Effector memory CD4-positive, alpha-beta T cell (primary cell): ENCODE results near the gene KHNYN.
"Not testable (repeated sequence)": the region's sequence is repeated elsewhere in the genome, so short reads cannot be mapped to it uniquely, and the experiment has no call there.

Source experiments
- DNase-seq, 3 donors: peaks; one replicate each; pipeline ENCODE4 v3.0.0-alpha.2; 2020
- H3K27ac ChIP-seq: 2 replicates; pipeline ENCODE4 v1.7.0; 2013; ENCODE audit warnings: mild to moderate bottlenecking, low read length, moderate library complexity; ENCODE audit not compliant: insufficient read depth, poor library complexity, severe bottlenecking
- H3K27me3 ChIP-seq: replicated peaks from 2 replicates; pipeline ENCODE4 v1.7.0; 2013; ENCODE audit warnings: mild to moderate bottlenecking, low read length; ENCODE audit not compliant: insufficient read depth, control insufficient read depth, poor library complexity, severe bottlenecking
- H3K36me3 ChIP-seq: 2 replicates; pipeline ENCODE4 v1.7.0; 2013; ENCODE audit warnings: mild to moderate bottlenecking, low read length, moderate library complexity; ENCODE audit not compliant: control insufficient read depth, insufficient read depth
- H3K4me1 ChIP-seq: 2 replicates; pipeline ENCODE4 v1.7.0; 2013; ENCODE audit warnings: low read length, mild to moderate bottlenecking; ENCODE audit not compliant: control insufficient read depth, insufficient read depth, poor library complexity, severe bottlenecking
- H3K4me3 ChIP-seq: 2 replicates; pipeline ENCODE4 v1.7.0; 2013; ENCODE audit warnings: low read length, low read depth, mild to moderate bottlenecking; ENCODE audit not compliant: insufficient read depth, poor library complexity, severe bottlenecking
- H3K9me3 ChIP-seq: 2 replicates; pipeline ENCODE4 v1.7.0; 2013; ENCODE audit warnings: mild to moderate bottlenecking, low read length, moderate library complexity; ENCODE audit not compliant: control insufficient read depth

Gene KHNYN

DNA sequence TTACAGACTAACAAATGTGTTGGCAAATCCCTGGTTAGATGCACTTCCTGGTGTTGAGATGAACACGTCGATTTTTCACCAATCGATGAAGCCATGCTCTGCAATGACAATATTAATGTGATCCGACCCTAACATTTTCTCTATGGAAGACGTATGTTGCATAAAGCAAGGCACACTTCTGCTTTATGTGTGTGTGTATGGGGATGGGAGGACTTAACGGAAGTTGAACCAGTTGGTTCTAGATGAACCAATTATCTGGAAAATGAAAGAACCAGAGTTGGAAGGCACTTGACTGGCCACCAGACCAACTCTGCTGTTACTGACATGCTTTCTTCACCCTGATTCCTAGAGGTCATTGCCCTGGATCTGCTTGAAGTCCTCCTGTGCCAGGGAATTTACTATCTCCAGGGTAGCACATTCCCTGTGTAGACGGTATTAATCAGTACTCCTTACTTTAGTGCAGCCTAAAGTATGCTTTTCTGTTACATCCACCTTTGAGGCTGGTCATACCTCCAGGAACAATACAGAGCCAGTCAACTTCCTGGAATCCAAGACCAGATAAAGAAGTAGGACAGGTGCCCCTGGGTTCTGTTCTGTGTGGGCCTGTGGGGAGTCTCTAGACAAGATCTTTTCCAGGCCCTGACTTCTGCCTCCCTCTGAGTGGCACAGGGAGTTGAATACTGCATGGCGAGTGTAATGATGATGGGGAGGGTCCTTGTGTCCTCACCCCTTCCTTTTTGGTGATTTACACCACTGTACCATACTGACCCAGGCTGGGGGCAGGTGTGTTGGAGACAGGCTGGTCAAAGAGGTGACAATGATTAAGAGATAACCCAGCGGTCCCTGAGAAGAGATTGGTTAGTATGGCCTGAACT is 8.7 kb downstream of the KHNYN start:
- Histone ChIP-seq H3K4me3 (no peak overlapping the region), H3K27ac (no peak overlapping the region), H3K9me3 (no peaks in the 10 kb centered on the region), H3K4me1 (peaks cover 16% of the 10 kb centered on the region), H3K27me3 (no peaks in the 10 kb centered on the region), H3K36me3 (peaks cover 42% of the 10 kb centered on the region)
- no peak for DNase-seq

DNA sequence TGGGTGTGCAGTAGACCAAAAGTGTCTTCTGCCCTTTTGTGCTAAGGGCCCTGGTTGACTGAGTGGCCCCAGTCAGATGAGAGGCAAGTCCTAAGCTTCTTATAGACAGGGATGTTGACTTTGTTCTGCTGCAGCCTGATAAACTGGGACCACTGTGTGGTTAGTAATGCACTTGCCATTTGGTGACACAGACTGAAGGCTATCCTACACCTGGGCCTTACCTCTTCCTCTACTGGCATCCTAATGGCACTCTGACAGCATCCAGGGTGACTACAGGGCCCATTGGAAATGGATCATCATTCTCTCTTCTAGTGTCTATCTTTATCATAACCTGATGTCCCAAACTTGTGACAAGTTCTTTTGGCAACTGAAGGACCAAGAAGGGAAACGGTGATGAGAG is 9.5 kb downstream of the KHNYN start:
- no peak overlapping the region for H3K27ac ChIP-seq
- peaks cover 16% of the 10 kb centered on the region for H3K4me1 ChIP-seq
- H3K27me3 ChIP-seq: no peaks in the 10 kb centered on the region
- peaks cover 35% of the 10 kb centered on the region for H3K36me3 ChIP-seq
- DNase-seq: no peak
- H3K4me3 ChIP-seq: no peak overlapping the region
- H3K9me3 ChIP-seq: no peaks in the 10 kb centered on the region

DNA sequence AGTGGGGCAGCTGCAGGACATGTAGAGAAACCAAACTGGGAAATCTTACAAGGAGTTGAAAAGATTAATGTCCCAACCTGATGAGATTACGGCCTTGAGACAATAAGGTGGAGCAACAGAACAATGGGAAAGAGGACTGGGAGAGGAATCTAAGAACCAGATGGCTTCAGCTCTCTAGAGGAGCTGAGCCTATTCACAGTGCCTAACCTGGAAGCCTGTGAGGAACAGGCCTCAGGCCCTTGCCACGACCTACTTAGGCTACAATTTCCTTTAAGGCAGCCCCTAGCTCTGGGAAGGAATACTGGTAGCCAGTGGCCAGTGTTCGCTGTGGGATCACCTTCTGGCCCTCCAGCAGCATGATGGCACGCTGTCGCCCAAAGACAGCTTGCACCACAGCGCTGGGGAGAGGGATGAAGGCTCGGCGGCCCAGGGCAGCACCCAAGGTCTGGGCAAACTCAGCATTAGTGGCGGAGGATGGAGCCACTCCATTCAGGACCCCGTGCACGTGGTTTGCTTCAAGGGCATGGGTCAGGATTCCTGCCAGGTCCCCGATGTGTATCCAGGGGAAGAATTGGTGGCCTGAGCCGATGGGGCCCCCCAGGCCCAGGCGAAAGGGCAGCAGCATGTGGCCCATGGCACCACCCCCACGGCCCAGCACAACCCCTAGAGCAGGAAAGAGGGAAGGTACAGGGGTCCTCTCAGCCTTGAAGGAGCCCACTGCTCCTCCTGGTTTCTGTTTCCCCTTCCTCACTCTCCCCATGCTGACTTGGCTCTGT is 10.3 kb downstream of the KHNYN start:
- Histone ChIP-seq H3K36me3 (peaks cover 35% of the 10 kb centered on the region), H3K27ac (no peak overlapping the region), H3K4me1 (peaks cover 16% of the 10 kb centered on the region), H3K9me3 (no peaks in the 10 kb centered on the region), H3K4me3 (no peak overlapping the region), H3K27me3 (no peaks in the 10 kb centered on the region)
- DNase-seq: no peak

DNA sequence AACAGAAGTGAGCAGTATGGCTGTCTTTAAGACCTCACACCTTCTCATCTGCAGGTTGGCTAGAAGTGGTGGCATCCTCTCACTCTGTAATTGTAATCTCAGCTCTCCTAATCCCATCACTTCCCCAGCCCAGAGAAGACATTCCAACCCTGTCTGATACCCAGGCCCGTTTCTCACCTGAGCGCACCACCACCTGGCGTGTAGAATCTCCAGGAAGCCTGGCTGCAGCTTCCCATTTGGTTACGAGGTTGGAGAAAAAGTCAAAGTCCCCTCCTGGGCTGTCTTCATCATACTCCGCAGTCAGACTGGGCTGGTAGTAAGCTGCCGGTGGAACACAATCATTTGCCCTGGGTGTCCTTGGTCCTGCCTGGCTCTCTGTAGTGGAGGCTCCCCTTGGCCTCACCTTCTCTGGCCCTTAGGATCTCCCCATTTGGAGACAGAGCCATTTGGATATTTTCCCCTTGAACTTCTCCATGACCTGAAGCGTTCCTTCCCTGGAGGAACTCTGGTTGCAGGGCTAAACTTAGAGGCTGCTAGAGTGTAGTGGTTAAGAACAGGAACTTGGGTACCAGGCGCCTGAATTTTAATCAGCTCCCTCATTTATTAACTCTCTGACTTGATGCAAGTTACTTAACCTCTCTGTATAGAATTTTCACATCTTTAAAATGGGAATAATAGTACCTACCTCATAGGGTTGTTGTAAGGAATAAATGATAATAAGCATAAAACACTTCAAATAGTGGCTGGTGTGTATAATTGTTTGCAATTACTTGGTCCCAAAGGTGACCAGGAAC is 11.0 kb downstream of the KHNYN start:
- no peaks in the 10 kb centered on the region for H3K9me3 ChIP-seq
- no peak overlapping the region for H3K27ac ChIP-seq
- H3K4me3 ChIP-seq: no peak overlapping the region
- peaks cover 35% of the 10 kb centered on the region for H3K36me3 ChIP-seq
- peaks cover 16% of the 10 kb centered on the region for H3K4me1 ChIP-seq
- H3K27me3 ChIP-seq: no peaks in the 10 kb centered on the region
- DNase-seq: no peak

DNA sequence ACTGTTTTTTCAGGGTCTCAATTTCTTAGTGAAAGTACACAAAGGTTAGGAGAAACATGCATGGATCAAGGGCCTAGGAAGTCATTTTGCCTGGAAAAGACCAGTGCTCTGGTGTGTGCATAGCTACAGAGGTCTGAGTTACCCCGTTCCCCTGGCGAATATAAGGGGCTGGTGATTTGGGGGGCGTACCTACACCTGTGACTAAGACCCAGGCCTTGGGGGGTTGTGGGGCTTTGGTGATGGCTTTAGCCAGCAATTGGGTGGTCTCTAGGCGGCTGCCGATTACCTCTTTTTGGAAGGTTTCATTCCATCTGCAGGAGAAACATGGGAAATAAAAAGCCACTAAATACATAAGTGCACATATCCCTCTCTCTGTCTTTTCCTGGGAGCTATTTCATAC is 11.7 kb downstream of the KHNYN start:
- no peak for DNase-seq
- H3K4me1 ChIP-seq: peaks cover 16% of the 10 kb centered on the region
- no peaks in the 10 kb centered on the region for H3K27me3 ChIP-seq
- H3K27ac ChIP-seq: peak overlapping the region; percentile 96
- no peaks in the 10 kb centered on the region for H3K9me3 ChIP-seq
- peak overlapping the region; percentile 89 for H3K4me3 ChIP-seq
- H3K36me3 ChIP-seq: peaks cover 28% of the 10 kb centered on the region

DNA sequence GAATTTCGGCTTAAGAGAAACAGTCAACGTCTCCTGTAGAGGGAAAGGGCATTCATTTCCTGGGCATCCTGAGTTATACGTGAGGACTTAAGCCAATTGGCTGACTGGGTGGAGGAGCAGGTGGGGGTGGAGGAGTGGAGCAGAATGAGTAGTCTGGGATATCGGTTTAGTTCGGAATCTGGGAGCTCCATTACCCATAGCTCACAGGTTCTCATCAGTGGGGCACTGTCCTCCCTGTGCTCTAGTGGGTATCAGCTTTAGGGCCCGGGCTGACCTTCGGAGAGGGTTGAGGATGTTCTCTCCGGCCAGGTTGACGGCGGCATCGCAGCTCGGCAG is 12.1 kb downstream of the KHNYN start:
- H3K9me3 ChIP-seq: no peaks in the 10 kb centered on the region
- peaks cover 27% of the 10 kb centered on the region for H3K36me3 ChIP-seq
- H3K4me3 ChIP-seq: peak overlapping the region; percentile 89
- H3K4me1 ChIP-seq: peaks cover 13% of the 10 kb centered on the region
- H3K27ac ChIP-seq: peak overlapping the region; percentile 96
- DNase-seq: no peak
- no peaks in the 10 kb centered on the region for H3K27me3 ChIP-seq

DNA sequence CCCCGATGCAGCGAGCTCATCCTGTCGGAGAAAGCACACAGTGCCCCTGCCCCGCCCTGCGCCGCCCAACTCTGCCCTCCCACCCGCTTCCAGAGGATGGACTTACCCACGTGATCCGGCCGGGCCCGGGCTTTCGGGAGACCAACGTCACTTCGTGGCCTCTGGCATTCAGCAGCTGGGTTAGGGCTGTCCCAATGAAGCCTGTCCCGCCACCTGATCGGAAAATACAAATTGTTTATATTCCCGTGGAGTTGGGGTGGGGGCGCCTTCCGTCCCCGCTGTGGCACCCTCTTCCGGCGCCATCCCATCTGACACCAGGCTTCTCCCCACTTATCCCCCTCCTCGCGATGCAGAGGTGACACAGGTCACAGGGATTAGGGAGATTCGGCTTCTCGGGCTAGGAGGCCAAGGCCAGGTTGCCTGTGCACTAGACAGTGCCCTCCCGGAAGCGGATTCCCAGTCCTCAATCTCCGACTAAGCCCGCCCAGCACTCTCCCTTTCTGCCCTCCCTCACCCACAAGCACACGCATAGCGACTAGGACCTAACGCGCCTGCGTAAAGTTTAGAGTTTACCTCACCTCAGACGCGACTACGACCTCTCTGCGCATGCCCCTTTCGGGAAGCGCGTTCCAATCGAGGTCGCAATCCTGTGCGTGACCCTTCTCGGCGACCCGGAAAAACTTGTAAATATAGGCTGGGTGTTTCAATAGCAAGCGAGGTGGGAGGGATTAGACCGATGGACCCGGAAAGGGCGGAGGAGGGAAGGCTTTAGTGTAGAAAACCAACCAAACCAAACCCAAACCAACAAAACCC is 12.7 kb downstream of the KHNYN start, which contains the start of gene SDR39U1:
Gene SDR39U1 (minus strand): TSS at position 537 of the 813 bp plus-strand sequence. CDS start 7 bp downstream, at position 530.
- H3K27ac ChIP-seq: peak within 1 kb of the TSS; percentile 96
- H3K9me3 ChIP-seq: no peaks in the 10 kb centered on the region
- peaks cover 27% of the 10 kb centered on the region for H3K36me3 ChIP-seq
- no peaks in the 10 kb centered on the region for H3K27me3 ChIP-seq
- peak within 1 kb of the TSS; percentile 89 for H3K4me3 ChIP-seq
- DNase-seq: peak; percentile 94 to 96 (median 96)
- peaks cover 8% of the 10 kb centered on the region for H3K4me1 ChIP-seq

DNA sequence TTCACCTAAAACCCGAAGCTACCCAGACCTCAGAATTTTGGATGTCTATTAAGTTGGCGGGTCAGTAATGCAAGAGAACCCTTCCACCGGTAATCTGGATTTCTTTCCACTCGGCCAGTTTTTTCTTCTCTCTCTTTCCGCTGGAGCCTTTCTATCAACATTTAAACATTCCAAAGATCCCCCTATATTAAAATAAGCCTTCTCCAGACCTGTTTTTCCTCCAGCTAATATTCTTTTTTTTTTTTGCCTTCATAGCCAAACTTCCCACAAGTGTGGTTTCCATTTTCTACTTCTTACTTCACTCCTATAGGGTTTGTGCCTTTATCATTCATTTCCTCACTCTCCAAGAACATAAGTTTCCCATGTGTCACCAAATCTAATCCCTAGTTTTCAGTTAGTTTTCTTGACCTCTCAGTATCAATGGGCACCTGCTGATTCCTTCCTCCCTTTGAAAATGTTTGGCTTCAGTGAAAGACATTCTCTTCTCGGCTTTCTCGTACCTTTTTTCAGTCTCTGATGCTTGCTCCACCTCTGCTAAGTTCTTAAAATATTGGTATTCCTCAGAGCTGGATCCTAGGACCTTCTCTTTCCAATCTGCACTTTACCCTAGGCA is 13.4 kb downstream of the KHNYN start:
- no peaks in the 10 kb centered on the region for H3K27me3 ChIP-seq
- H3K27ac ChIP-seq: peak overlapping the region; percentile 96
- peaks cover 5% of the 10 kb centered on the region for H3K4me1 ChIP-seq
- no peaks in the 10 kb centered on the region for H3K9me3 ChIP-seq
- DNase-seq: no peak
- H3K4me3 ChIP-seq: peak overlapping the region; percentile 89
- peaks cover 25% of the 10 kb centered on the region for H3K36me3 ChIP-seq

DNA sequence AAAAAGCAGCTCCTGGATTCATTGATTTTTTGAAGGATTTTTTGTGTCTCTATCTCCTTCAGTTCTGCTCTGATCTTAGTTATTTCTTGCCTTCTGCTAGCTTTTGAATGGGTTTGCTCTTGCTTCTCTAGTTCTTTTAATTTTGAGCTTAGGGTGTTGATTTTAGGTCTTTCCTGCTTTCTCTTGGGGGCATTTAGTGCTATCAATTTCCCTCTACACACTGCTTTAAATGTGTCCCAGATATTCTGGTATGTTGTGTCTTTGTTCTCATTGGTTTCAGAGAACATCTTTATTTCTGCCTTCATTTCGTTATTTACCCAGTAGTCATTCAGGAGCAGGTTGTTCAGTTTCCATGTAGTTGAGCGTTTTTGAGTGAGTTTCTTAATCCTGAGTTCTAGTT is 21.1 kb downstream of the KHNYN start:
- H3K4me3 ChIP-seq, DNase-seq, H3K27me3 ChIP-seq, H3K36me3 ChIP-seq, H3K9me3 ChIP-seq, H3K4me1 ChIP-seq, H3K27ac ChIP-seq: not testable (repeated sequence)
